Activated CD4-positive, CD25-positive, alpha-beta regulatory T cell treated with anti-CD3 and anti-CD28 coated beads, Interleukin-2, amount 50 U/mL, for 24 hours (primary cell): Measurements from ENCODE around the gene SMPD3.

Experiments used
- ATAC-seq, 2 donors: fragments of 150-1000 bp; cut with Tn5 transposase; one replicate each; pipeline ENCODE4 v1.10.0; 2021; ENCODE audit warnings: mild to moderate bottlenecking in 1 of 2, moderate library complexity in 1 of 2

SMPD3 gene

DNA sequence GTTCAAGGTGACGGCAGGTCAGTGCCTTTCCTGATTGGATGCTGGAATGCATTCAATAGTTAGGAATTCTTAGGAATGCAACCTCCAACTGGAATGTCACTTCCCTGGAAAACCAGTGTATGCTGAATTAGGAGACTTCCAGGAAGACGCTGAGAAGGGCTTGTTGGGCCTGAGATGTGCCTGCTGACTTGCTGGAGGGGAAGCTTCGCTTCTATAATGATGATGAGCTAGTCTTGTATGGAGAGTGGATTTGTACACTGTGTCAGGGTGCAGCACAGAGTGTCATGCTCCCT, 45.6 kb downstream of the SMPD3 start:
- ATAC-seq = no peak

DNA sequence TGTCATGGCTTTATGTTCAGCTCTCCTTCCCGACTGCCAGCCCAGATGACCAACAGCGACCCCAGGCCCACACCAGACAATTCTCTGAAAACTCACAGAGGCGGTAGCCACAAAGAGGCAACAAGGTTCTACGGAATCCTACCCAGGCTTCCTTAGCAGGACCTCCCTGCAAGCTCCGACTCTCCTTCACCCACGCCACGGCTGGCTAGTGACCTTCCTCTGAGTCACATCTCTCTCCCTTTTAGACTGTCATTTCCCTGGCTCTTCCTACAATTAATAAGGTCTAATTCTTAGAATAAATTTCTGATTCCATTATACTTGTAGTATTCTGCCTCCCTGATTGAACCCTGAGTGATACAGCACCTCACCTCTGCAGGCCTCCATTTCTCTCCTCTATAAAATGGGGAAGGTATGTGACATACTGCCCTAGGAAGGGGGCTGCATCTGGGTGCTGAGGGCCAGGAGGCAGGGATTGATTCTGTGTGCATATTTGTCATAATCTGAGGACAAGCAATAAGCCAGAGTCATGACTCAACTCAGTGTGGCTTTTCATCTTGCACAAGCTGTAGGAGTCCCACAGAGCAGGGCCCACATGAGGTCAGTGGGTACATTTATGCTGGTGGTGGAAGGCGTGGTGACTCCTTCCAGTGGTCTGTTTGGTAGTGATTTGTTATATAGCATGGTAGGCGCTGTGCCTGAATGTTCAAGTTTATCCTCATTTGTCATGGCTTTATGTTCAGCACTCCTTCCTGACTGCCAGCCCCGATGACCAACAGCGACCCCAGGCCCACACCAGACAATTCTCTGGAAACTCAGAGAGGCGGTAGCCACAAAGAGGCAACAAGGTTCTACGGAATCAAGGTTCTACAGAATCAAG, 46.2 kb downstream of the SMPD3 start:
- peak in 1 of 2 donors; percentile 34 for ATAC-seq

GRCh38 chr16:68400924-68401460, 47.3 kb downstream of the SMPD3 start:
- ATAC-seq = peak in 1 of 2 donors; percentile 29

GRCh38 chr16:68400083-68400923, 48.0 kb downstream of the SMPD3 start:
- ATAC-seq = peak in 1 of 2 donors; percentile 73

GRCh38 chr16:68399456-68399855, 48.9 kb downstream of the SMPD3 start:
- ATAC-seq = no peak

DNA sequence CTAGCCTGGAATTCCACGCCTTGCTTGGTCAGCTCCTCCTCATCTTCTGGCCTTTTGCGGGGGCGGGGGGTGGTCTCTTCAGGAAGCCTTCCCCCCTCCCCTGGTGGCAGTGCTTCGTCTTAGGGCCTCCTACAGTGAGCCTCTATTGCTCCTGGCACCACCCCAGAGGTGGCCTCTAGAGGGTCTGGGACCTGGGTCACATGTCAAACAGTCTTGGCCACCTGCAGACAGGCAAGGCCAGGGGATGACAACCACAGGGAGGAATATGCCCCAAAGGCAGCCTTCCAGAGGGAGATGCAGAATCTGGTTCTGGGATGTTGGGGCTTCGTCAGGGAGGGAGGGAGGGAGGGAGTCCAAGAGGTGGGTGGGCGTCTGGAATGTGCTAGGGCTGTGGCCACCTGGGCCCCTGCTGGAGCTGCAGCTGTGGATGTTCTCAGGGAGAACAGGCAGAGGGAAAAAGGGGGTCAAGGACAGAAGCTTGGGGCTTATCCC, 50.6 kb downstream of the SMPD3 start:
- ATAC-seq = no peak

DNA sequence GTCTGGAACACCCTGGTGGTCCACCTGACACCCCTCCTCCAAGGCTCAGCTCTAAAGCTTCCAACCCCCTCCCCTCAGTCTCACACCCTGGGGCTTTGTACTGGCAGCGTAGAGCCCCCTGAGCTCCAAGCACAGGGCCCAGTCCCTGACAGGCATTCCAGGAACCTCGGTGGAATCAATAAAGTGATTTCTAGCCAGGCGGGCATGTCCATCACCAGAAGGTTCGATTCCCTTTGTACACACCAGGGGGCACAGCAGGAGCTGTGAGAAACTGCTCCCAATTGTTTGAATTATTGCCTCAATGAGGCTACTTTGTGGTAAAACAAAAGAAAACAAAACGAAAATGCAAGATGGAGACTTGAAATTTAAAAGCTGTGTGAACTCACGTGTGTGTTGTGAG, 51.8 kb downstream of the SMPD3 start:
- no peak for ATAC-seq

- no peak for ATAC-seq
Observed at GRCh38 chr16:68395815-68396214, 52.5 kb downstream of the SMPD3 start.

DNA sequence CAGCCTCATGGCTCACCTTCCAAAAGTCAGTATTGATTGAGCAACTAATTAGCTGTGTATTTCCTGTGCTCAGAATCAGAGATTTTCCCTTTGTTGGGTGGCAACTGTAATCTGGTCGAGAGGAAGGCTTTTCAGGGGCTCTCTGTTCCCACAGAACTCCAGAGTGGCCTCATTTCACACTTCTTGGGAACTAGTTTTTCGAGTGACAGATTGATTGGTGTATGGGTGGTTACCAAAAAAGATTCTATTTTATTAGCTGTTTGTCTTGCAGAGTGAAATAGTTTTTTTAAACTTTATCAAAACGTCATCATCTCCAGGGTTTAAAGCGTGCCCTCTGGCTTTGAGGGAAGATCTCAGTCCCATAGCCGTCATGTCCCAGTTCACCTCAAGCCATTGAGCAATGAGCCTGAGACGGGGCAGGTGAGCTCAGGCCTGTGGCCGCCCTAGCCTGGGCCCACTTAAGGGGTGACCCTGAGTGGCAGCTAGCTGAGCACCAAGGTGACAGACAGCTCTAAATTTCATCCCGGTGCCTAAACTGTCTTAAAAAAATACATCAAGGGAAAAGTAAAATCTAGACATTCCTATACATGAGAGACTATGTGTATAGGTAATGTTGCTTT, 53.0 kb downstream of the SMPD3 start:
- ATAC-seq = no peak

GRCh38 chr16:68393333-68393732, 55.0 kb downstream of the SMPD3 start:
- ATAC-seq = no peak

DNA sequence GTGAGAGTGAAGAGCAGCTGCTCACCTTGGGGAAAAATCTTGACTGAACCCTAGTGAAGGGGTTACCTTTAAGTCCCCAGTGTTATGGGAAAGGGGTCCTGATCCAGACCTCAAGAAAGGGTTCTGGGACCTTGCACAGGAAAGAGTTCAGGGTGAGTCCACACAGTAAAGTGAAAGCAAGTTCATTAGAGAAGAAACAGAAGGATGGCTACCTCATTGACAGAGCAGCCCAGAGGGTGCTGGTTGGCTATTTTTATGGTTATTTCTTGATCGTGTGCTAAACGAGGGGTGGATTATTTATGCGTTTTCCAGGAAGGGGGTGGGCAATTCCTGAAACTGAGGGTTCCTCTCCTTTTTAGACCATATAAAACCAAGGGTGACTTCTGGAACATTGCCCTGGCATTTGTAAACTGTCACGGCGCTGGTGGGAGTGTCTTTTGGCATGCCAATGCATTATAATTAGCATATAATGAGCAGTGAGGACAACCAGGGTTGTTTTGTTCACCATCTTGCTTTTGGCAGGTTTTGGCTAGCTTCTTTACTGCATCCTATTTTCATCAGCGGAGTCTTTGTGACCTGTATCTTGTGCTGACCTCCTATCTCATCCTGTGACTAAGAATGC, 58.4 kb downstream of the SMPD3 start:
- no peak for ATAC-seq

GRCh38 chr16:68389006-68389405, 59.3 kb downstream of the SMPD3 start:
- ATAC-seq = no peak

GRCh38 chr16:68388124-68388523, 60.2 kb downstream of the SMPD3 start:
- no peak for ATAC-seq

GRCh38 chr16:68387301-68387700, 61.0 kb downstream of the SMPD3 start:
- no peak for ATAC-seq

- ATAC-seq = no peak
Observed at GRCh38 chr16:68386628-68387027, 61.7 kb downstream of the SMPD3 start.

DNA sequence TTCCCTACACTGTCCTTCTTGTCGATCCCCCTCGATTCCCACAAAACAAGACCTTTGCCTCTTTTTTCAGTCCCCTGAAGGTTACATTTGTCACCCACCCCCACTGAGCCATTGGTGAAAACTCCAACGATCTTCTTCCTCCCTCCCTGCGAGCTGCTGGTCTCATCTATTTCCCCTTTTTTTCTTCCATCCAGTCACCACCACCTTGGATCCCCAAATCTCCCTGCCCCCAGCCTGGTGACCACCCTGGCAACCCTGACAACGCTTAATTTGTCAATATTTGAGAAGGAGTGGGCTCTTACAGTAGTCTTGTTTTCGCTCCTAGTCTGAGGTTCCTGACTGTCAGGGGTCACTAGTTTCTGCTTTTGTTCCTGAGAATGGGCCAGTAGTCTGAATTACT, 62.9 kb downstream of the SMPD3 start:
- ATAC-seq = no peak

DNA sequence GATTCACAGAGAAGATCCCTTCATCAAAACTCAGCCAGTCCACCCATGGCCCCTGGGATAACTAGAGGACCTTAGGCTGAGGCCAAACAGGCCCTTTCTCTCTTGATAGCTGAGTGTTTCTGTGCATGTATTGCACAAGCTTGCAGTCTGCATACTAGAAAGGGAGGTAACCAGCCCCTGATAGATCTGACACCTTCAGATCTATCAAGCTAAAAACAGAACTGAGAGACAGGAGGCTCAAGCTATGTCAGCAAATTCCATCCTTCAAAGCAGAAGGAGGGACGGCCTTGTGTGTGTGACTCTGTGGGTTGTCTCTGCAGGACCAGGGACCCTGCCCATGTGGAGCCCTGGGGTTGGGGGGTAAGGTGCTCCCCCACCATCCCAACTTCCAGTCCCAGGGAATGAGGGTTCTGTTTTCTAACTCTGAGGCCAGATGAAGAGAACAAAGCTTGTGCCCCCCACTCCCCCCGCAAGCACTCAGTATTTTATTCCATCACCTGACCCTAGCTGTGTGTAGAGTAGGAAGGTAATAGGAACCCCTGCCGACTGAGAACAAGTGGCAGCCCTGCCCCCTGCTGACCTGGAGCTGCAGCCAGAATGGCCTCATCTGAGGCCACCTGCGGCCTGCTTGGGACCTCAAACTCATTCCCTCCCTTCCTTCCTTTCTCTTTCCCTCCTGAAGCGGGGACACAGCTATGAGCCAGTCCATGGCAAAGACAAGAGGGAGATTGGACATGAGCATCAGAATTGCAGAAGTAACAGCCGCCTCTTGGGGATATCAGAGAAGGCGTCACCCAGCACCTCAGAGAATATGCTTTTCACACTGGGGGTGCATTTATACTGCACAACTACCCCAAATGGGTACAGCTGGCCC, 63.8 kb downstream of the SMPD3 start:
- ATAC-seq = no peak

DNA sequence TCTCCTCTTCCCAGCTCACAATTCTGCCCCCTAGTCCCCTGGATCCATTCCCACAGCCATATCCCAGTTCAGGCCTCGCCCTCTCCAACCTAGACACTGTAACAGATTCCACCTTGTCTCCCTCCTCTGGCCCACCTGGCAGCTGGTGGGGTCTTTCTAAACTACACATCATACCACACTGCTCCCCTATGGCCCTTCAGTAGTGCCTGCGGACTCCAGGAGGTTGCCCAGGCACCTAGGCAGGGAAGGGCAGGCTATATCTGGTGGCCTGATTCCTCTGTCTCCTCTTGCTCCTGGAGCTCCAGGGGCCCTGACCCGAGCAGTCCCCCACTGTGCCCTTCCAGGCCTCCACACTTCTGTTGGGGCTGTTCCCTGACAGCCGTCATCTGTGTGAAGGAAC, 64.5 kb downstream of the SMPD3 start:
- no peak for ATAC-seq

GRCh38 chr16:68382296-68382718, 66.0 kb downstream of the SMPD3 start:
- ATAC-seq = peak; percentile 30 to 31

GRCh38 chr16:68381363-68381724, 67.0 kb downstream of the SMPD3 start:
- no peak for ATAC-seq

- ATAC-seq = no peak
Observed at GRCh38 chr16:68380676-68381362, 67.5 kb downstream of the SMPD3 start.
